OCI-LY7 (cell line): ENCODE results near the gene TCERG1L.

Source experiments
- CTCF ChIP-seq: fragments of 200-600 bp; sonication (generic); conservative IDR thresholded peaks from 2 replicates; pipeline ENCODE4 v1.5.1; 2014; ENCODE audit warnings: mild to moderate bottlenecking, antibody characterized with exemption, low read length, moderate library complexity, mixed read lengths
- EZH2phosphoT487 ChIP-seq: fragments of 200-600 bp; sonication (generic); IDR thresholded peaks from 2 replicates; pipeline ENCODE4 v1.6.1; 2018; ENCODE audit warnings: low read depth, borderline replicate concordance, mild to moderate bottlenecking, mixed run types, antibody characterized with exemption, low read length, moderate library complexity, mixed read lengths

- TF ChIP-seq EZH2phosphoT487, result no peak
- no peak for TF ChIP-seq CTCF
Measured at GRCh38 chr10:131121511-131122035, 189.9 kb downstream of the TCERG1L start.
